PC-3 (cell line): ENCODE data around the gene CELF2.

Experiments
- CTCF ChIP-seq: fragments of 300-600 bp; sonication (generic); conservative IDR thresholded peaks from 2 replicates; pipeline ENCODE4 v1.5.1; 2017; ENCODE audit warnings: antibody characterized with exemption, low read depth, mild to moderate bottlenecking, low read length
- EZH2 ChIP-seq: fragments of 300-600 bp; sonication (generic); IDR thresholded peaks from one replicate; pipeline ENCODE4 v1.6.1; 2017; ENCODE audit warnings: antibody characterized with exemption, mild to moderate bottlenecking, low read length; ENCODE audit not compliant: unreplicated experiment
- EZH2phosphoT487 ChIP-seq: fragments of 300-600 bp; sonication (generic); IDR thresholded peaks from 2 replicates; pipeline ENCODE4 v1.6.1; 2018; ENCODE audit warnings: mild to moderate bottlenecking, antibody characterized with exemption, low read length, borderline replicate concordance

DNA sequence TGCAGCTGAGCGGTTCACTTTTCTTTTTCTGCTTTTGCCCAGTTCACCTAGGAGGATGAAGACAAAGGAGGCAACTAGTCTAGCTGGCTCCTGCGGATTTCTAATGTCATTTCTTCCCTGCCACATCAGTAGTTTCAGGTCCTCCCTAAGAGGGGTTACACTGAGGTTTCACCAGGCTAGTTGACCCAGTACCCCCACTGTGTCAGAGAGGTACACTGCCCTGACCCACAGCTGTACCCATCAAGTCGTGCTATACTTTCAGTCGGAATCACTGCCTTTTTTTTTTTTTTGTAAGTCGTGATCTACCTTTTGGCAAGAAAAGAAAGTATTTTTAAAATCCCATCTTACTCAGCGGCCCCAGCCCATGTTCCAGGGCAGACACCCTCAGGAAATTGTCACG lies 243.5 kb downstream of the CELF2 start:
- TF ChIP-seq CTCF (no peak), EZH2phosphoT487 (no peak), EZH2 (no peak)
